Measurements from ENCODE around the gene CHRD.

Gene CHRD

GRCh38 chr3:184347321-184348056 lies 32.4 kb upstream of the CHRD start:
- no peak for DNase-seq

- DNase-seq = no peak
Measured at GRCh38 chr3:184348057-184348382, 31.8 kb upstream of the CHRD start.

GRCh38 chr3:184349563-184350470 lies 30.0 kb upstream of the CHRD start:
- DNase-seq = no peak

GRCh38 chr3:184350618-184351017 lies 29.2 kb upstream of the CHRD start:
- DNase-seq = no peak

- DNase-seq = no peak
Measured at GRCh38 chr3:184351511-184352148, 28.2 kb upstream of the CHRD start.

- no peak for DNase-seq
Measured at GRCh38 chr3:184352149-184352785, 27.6 kb upstream of the CHRD start.

GRCh38 chr3:184352897-184353545 lies 26.8 kb upstream of the CHRD start:
- no peak for DNase-seq

GRCh38 chr3:184353546-184353941 lies 26.3 kb upstream of the CHRD start:
- no peak for DNase-seq

- peak; percentile 27 to 70 (median 49) for DNase-seq
Measured at GRCh38 chr3:184354121-184354728, 25.6 kb upstream of the CHRD start.

- DNase-seq = no peak
Measured at GRCh38 chr3:184354754-184355153, 25.1 kb upstream of the CHRD start.

- no peak for DNase-seq
Measured at GRCh38 chr3:184355261-184356040, 24.4 kb upstream of the CHRD start.

GRCh38 chr3:184357248-184358123 lies 22.4 kb upstream of the CHRD start:
- no peak for DNase-seq

GRCh38 chr3:184358124-184358767 lies 21.6 kb upstream of the CHRD start:
- no peak for DNase-seq

GRCh38 chr3:184358921-184359350 lies 20.9 kb upstream of the CHRD start:
- DNase-seq = no peak

- no peak for DNase-seq
Measured at GRCh38 chr3:184359610-184360009, 20.2 kb upstream of the CHRD start.

GRCh38 chr3:184360070-184360928 lies 19.6 kb upstream of the CHRD start:
- DNase-seq = no peak

- no peak for DNase-seq
Measured at GRCh38 chr3:184360929-184361531, 18.8 kb upstream of the CHRD start.

- DNase-seq = peak in 4 of 5 experiments; percentile 23 to 46 (median 33)
Measured at GRCh38 chr3:184361532-184361931, 18.3 kb upstream of the CHRD start, which contains the start of the genes CLCN2 and POLR2H. Gene CLCN2 (minus strand): TSS chr3:184361605. CDS start chr3:184361479, 126 bp downstream. Gene POLR2H (plus strand): TSS chr3:184361710. CDS start chr3:184363493, 1,783 bp downstream.

All from T-helper 2 cell (primary cell).